H9 (cell line): ENCODE data around the gene IMMP2L. TPM values are rescaled to one million over a fixed set of nuclear protein-coding genes. Genes with fewer than 3 reads are reported as not detected.

Experiments used
- DNase-seq: peaks from one replicate; pipeline ENCODE4 v3.0.0-alpha.2; 2017
- H2AFZ ChIP-seq: one replicate; pipeline ENCODE4 v1.6.1; 2013; ENCODE audit warnings: mild to moderate bottlenecking, low read length, control low read depth, moderate library complexity
- H2AK5ac ChIP-seq: 2 replicates; pipeline ENCODE4 v1.6.1; 2013; ENCODE audit warnings: low read length, control low read depth, mixed read lengths; ENCODE audit not compliant: insufficient read length
- H2BK120ac ChIP-seq: one replicate; pipeline ENCODE4 v1.6.1; 2013; ENCODE audit warnings: low read depth, mild to moderate bottlenecking, low read length, control low read depth, inconsistent platforms; ENCODE audit not compliant: poor library complexity, severe bottlenecking
- H2BK12ac ChIP-seq: 2 replicates; pipeline ENCODE4 v1.6.1; 2013; ENCODE audit warnings: low read length, control low read depth, mixed read lengths, low read depth; ENCODE audit not compliant: insufficient read length
- H2BK15ac ChIP-seq: 2 replicates; pipeline ENCODE4 v1.6.1; 2013; ENCODE audit warnings: low read depth, low read length, control low read depth
- H2BK20ac ChIP-seq: one replicate; pipeline ENCODE4 v1.6.1; 2013; ENCODE audit warnings: low read depth, mild to moderate bottlenecking, low read length, control low read depth, inconsistent platforms; ENCODE audit not compliant: poor library complexity, severe bottlenecking
- H2BK5ac ChIP-seq: 2 replicates; pipeline ENCODE4 v1.6.1; 2013; ENCODE audit warnings: low read length, control low read depth, mixed read lengths; ENCODE audit not compliant: insufficient read length
- H3K14ac ChIP-seq: 2 replicates; pipeline ENCODE4 v1.6.1; 2013; ENCODE audit warnings: low read length, control low read depth; ENCODE audit not compliant: insufficient read depth
- H3K18ac ChIP-seq: 2 replicates; pipeline ENCODE4 v1.6.1; 2013; ENCODE audit warnings: low read depth, mild to moderate bottlenecking, mixed read lengths, low read length, control low read depth; ENCODE audit not compliant: insufficient read length
- H3K23ac ChIP-seq: 2 replicates; pipeline ENCODE4 v1.6.1; 2013; ENCODE audit warnings: low read length, control low read depth, mixed read lengths, low read depth; ENCODE audit not compliant: insufficient read length
- H3K23me2 ChIP-seq: 2 replicates; pipeline ENCODE4 v1.6.1; 2013; ENCODE audit warnings: low read depth, mild to moderate bottlenecking, mixed read lengths, low read length, control low read depth; ENCODE audit not compliant: insufficient read length, poor library complexity, severe bottlenecking
- H3K27ac ChIP-seq: 2 replicates; pipeline ENCODE4 v1.5.1; 2013; ENCODE audit warnings: low read length, control low read depth, mixed read lengths, low read depth; ENCODE audit not compliant: insufficient read length
- H3K27me3 ChIP-seq: 2 replicates; pipeline ENCODE4 v1.6.1; 2013; ENCODE audit warnings: low read length, control low read depth, inconsistent platforms; ENCODE audit not compliant: insufficient read depth
- H3K4ac ChIP-seq: 2 replicates; pipeline ENCODE4 v1.6.1; 2013; ENCODE audit warnings: low read depth, mild to moderate bottlenecking, control low read depth, inconsistent platforms, low read length, moderate library complexity
- H3K4me1 ChIP-seq: 2 replicates; pipeline ENCODE4 v1.6.1; 2013; ENCODE audit warnings: low read length, control low read depth, inconsistent platforms; ENCODE audit not compliant: insufficient read depth
- H3K4me2 ChIP-seq: 2 replicates; pipeline ENCODE4 v1.6.1; 2013; ENCODE audit warnings: low read length, control low read depth, mixed read lengths; ENCODE audit not compliant: insufficient read length, insufficient read depth
- H3K56ac ChIP-seq: 2 replicates; pipeline ENCODE4 v1.6.1; 2013; ENCODE audit warnings: low read depth, mild to moderate bottlenecking, mixed read lengths, low read length, control low read depth; ENCODE audit not compliant: insufficient read length
- H3K79me1 ChIP-seq: 2 replicates; pipeline ENCODE4 v1.6.1; 2013; ENCODE audit warnings: low read depth, mild to moderate bottlenecking, moderate library complexity, low read length, control low read depth, inconsistent platforms; ENCODE audit not compliant: insufficient read depth, poor library complexity, severe bottlenecking
- H3K79me2 ChIP-seq: 2 replicates; pipeline ENCODE4 v1.6.1; 2013; ENCODE audit warnings: low read length, control low read depth, inconsistent platforms; ENCODE audit not compliant: insufficient read depth
- H3K9ac ChIP-seq: 2 replicates; pipeline ENCODE4 v1.6.1; 2013; ENCODE audit warnings: low read length, control low read depth, mixed read lengths; ENCODE audit not compliant: insufficient read length; ENCODE audit errors: extremely low read depth
- H3K9me3 ChIP-seq: one replicate; pipeline ENCODE4 v1.6.1; 2013; ENCODE audit warnings: low read depth, low read length, inconsistent platforms; ENCODE audit not compliant: control insufficient read depth
- H3T11ph ChIP-seq: one replicate; pipeline ENCODE4 v1.6.1; 2013; ENCODE audit warnings: mild to moderate bottlenecking, low read length, control low read depth, inconsistent platforms
- H4K20me1 ChIP-seq: one replicate; pipeline ENCODE4 v1.6.1; 2013; ENCODE audit not compliant: control insufficient read depth, insufficient read length, insufficient read depth
- H4K5ac ChIP-seq: 2 replicates; pipeline ENCODE4 v1.6.1; 2013; ENCODE audit warnings: low read depth, mild to moderate bottlenecking, mixed read lengths, low read length, control low read depth; ENCODE audit not compliant: insufficient read length
- H4K8ac ChIP-seq: replicated peaks from 2 replicates; pipeline ENCODE4 v1.6.1; 2013; ENCODE audit warnings: low read length, control low read depth, mixed read lengths, low read depth; ENCODE audit not compliant: insufficient read length
- H4K91ac ChIP-seq: 2 replicates; pipeline ENCODE4 v1.6.1; 2013; ENCODE audit warnings: low read depth, mild to moderate bottlenecking, moderate library complexity, mixed read lengths, low read length, control low read depth; ENCODE audit not compliant: insufficient read length
- H3K27ac Mint-ChIP-seq, 3 experiments: 2 replicates in 2 of 3; 3 replicates in 1 of 3; pipeline ENCODE4 v1.8.0; 2020 to 2021; ENCODE audit warnings: mixed read lengths in 3 of 3, mild to moderate bottlenecking in 1 of 3, moderate library complexity in 1 of 3
- H3K27me3 Mint-ChIP-seq: 2 replicates; pipeline ENCODE4 v1.8.0; 2021; ENCODE audit warnings: low read depth, mild to moderate bottlenecking, moderate library complexity, mixed read lengths
- H3K36me3 Mint-ChIP-seq, 3 experiments: 2 replicates in 2 of 3; 3 replicates in 1 of 3; pipeline ENCODE4 v1.8.0; 2020 to 2021; ENCODE audit warnings: low read depth in 3 of 3, mixed read lengths in 3 of 3; ENCODE audit not compliant: insufficient read depth in 1 of 3
- H3K4me1 Mint-ChIP-seq, 2 experiments: 2 replicates each; pipeline ENCODE4 v1.8.0; 2020; ENCODE audit warnings: mixed read lengths in 2 of 2
- H3K4me3 Mint-ChIP-seq, 2 experiments: 2 replicates in 1 of 2; 3 replicates in 1 of 2; pipeline ENCODE4 v1.8.0; 2020 to 2021; ENCODE audit warnings: mild to moderate bottlenecking in 2 of 2, mixed read lengths in 2 of 2, moderate library complexity in 1 of 2
- H3K9me3 Mint-ChIP-seq, 2 experiments: 2 replicates in 1 of 2; 3 replicates in 1 of 2; pipeline ENCODE4 v1.8.0; 2020; ENCODE audit warnings: mild to moderate bottlenecking in 2 of 2, mixed read lengths in 2 of 2, moderate library complexity in 1 of 2
- WGBS: extraction: QIAGEN DNeasy Blood & Tissue Kit; methylation state at CpG from one replicate; pipeline ENCODE4 v1.1.7; 2013; ENCODE audit warnings: missing lambda C conversion rate, low lambda C conversion rate, mixed read lengths; ENCODE audit not compliant: insufficient read length; ENCODE audit errors: extremely low coverage; 5-methylcytosine and 5-hydroxymethylcytosine counted together
- total RNA-seq: library from RNA; stranded (reverse); gene quantifications from 2 replicates; pipeline ENCODE4 v1.2.1, GENCODE V29; 2021
- TF ChIP-seq, protein P1 (sequence below): fragments of 200-600 bp; sonication (generic); conservative IDR thresholded peaks from 3 replicates; pipeline ENCODE4 v1.8.0; 2021; ENCODE audit warnings: antibody characterized with exemption, mild to moderate bottlenecking

IMMP2L gene
- total RNA-seq, 1 experiment from 2014 or later, result 14.7 TPM

- WGBS, result no CpG with 5 or more reads among the region's 4 CpGs
- no peak overlapping the region for H2AFZ ChIP-seq
- DNase-seq, result no peak
- no peak overlapping the region for H4K8ac ChIP-seq
- H3K27ac Mint-ChIP-seq, result no peak overlapping the region
- H3K27ac ChIP-seq, result no peak overlapping the region
- no peak overlapping the region for H3K4ac ChIP-seq
- no peak overlapping the region for H3K18ac ChIP-seq
- no peak overlapping the region for H3K23ac ChIP-seq
- no peak overlapping the region for H2BK20ac ChIP-seq
- H3K27me3 Mint-ChIP-seq, result no peaks in the 10 kb centered on the region
- peaks cover 5 to 31% (median 24%) of the 10 kb centered on the region in 3 experiments for H3K36me3 Mint-ChIP-seq
- H2BK15ac ChIP-seq, result no peak overlapping the region
- H3K79me1 ChIP-seq, result no peaks in the 10 kb centered on the region
- H3K9me3 Mint-ChIP-seq, result no peaks in the 10 kb centered on the region
- no peaks in the 10 kb centered on the region for H3K4me1 ChIP-seq
- H4K20me1 ChIP-seq, result no peaks in the 10 kb centered on the region
- no peak overlapping the region for H3K9ac ChIP-seq
- no peak overlapping the region for H3K14ac ChIP-seq
- TF ChIP-seq, protein P1, sequence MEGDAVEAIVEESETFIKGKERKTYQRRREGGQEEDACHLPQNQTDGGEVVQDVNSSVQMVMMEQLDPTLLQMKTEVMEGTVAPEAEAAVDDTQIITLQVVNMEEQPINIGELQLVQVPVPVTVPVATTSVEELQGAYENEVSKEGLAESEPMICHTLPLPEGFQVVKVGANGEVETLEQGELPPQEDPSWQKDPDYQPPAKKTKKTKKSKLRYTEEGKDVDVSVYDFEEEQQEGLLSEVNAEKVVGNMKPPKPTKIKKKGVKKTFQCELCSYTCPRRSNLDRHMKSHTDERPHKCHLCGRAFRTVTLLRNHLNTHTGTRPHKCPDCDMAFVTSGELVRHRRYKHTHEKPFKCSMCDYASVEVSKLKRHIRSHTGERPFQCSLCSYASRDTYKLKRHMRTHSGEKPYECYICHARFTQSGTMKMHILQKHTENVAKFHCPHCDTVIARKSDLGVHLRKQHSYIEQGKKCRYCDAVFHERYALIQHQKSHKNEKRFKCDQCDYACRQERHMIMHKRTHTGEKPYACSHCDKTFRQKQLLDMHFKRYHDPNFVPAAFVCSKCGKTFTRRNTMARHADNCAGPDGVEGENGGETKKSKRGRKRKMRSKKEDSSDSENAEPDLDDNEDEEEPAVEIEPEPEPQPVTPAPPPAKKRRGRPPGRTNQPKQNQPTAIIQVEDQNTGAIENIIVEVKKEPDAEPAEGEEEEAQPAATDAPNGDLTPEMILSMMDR, result no peak
- H3T11ph ChIP-seq, result no peak overlapping the region
- no peak overlapping the region for H4K91ac ChIP-seq
- no peak overlapping the region for H3K4me2 ChIP-seq
- no peaks in the 10 kb centered on the region for H3K4me1 Mint-ChIP-seq
- H3K4me3 Mint-ChIP-seq, result no peak overlapping the region
- H2BK12ac ChIP-seq, result no peak overlapping the region
- H3K9me3 ChIP-seq, result no peaks in the 10 kb centered on the region
- H3K23me2 ChIP-seq, result no peaks in the 10 kb centered on the region
- no peak overlapping the region for H2BK120ac ChIP-seq
- no peak overlapping the region for H3K56ac ChIP-seq
- no peak overlapping the region for H2AK5ac ChIP-seq
- H4K5ac ChIP-seq, result no peak overlapping the region
- no peaks in the 10 kb centered on the region for H3K27me3 ChIP-seq
- no peak overlapping the region for H2BK5ac ChIP-seq
- H3K79me2 ChIP-seq, result no peaks in the 10 kb centered on the region
Measured at GRCh38 chr7:111554086-111554485, 8.2 kb downstream of the IMMP2L start.
